OCI-LY7 (cell line): ENCODE data around the gene ADAM12.

Experiments
- EZH2phosphoT487 ChIP-seq: fragments of 200-600 bp; sonication (generic); IDR thresholded peaks from 2 replicates; pipeline ENCODE4 v1.6.1; 2018; ENCODE audit warnings: low read depth, borderline replicate concordance, mild to moderate bottlenecking, mixed run types, antibody characterized with exemption, low read length, moderate library complexity, mixed read lengths
- TF ChIP-seq, protein P1 (sequence below): fragments of 200-600 bp; sonication (generic); conservative IDR thresholded peaks from 2 replicates; pipeline ENCODE4 v1.5.1; 2014; ENCODE audit warnings: mild to moderate bottlenecking, antibody characterized with exemption, low read length, moderate library complexity, mixed read lengths

DNA sequence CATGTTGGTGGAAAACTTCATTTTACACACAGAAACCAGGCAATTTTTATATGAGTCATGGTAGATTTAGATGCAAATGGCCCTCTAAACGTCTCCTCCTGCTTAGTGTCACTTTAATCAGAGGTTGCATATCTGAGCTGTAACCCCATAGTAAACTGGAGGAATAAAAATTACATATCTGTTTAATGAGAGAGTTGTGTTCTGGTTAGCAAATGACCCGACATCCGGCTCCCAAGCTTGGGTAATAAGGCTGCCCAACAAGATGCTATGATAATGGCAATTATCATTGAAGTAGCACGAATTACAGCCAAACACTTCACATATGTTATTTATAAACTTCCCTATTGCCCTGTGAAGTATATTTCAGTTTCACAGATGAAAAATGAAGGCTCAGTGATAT, 10.6 kb upstream of the ADAM12 start:
- TF ChIP-seq, protein P1, sequence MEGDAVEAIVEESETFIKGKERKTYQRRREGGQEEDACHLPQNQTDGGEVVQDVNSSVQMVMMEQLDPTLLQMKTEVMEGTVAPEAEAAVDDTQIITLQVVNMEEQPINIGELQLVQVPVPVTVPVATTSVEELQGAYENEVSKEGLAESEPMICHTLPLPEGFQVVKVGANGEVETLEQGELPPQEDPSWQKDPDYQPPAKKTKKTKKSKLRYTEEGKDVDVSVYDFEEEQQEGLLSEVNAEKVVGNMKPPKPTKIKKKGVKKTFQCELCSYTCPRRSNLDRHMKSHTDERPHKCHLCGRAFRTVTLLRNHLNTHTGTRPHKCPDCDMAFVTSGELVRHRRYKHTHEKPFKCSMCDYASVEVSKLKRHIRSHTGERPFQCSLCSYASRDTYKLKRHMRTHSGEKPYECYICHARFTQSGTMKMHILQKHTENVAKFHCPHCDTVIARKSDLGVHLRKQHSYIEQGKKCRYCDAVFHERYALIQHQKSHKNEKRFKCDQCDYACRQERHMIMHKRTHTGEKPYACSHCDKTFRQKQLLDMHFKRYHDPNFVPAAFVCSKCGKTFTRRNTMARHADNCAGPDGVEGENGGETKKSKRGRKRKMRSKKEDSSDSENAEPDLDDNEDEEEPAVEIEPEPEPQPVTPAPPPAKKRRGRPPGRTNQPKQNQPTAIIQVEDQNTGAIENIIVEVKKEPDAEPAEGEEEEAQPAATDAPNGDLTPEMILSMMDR: no peak
- TF ChIP-seq EZH2phosphoT487: no peak
